HG02642 (cell line): ENCODE measurements around the gene ZNF560.

Source experiments
- ATAC-seq: cut with Tn5 transposase; IDR thresholded peaks from one replicate; pipeline ENCODE4 v1.9.1; 2021; ENCODE audit warnings: mild to moderate bottlenecking; ENCODE audit not compliant: unreplicated experiment, poor library complexity

ZNF560 gene

GRCh38 chr19:9445037-9445436 is 53.4 kb downstream of the ZNF560 start:
- ATAC-seq = no peak

- ATAC-seq = no peak
These were observed 62.1 kb downstream of the ZNF560 start for GRCh38 chr19:9436358-9436757.

- peak; percentile 95 for ATAC-seq
These were observed 62.8 kb downstream of the ZNF560 start, which contains the start of gene ZNF266 for GRCh38 chr19:9435279-9436268. Gene ZNF266 (minus strand): TSS chr19:9435573. CDS start chr19:9420089, 15,484 bp downstream.

DNA sequence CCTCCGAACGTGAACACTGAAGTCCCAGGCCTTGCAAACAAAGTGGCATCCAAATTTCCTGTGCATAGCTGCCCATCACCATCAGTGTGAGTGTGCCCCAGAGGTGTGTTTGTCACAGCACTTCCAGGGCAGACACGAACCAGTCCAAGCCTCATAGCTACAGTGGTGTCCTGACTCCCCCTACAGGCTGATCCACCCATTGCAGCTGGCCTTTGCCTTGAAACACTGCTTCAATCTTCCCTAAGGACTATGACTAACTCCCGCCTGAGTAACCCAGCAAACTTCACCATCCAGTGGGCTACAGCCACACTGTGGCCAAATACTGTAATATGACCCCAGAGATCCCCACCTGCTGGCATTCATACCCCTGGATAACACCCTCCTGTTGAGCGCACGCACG is 66.9 kb downstream of the ZNF560 start:
- no peak for ATAC-seq

DNA sequence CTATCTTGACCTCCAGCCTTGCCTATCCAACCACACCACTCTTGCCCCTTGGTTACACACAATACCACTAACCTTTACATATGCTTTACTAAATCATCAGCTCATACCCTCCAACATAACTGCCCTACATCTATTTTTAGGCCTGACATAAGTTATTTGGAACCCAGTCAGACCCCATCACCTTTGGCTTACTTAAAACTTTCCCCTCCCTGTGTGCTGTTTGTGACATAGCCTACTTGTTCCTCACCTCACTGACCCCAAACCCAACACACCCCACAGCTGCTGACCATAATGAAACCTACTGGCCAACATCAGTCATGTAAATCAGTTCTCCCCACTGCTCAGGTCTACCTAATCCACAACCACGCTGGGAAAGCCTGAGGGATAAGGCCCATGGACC is 68.0 kb downstream of the ZNF560 start:
- no peak for ATAC-seq

GRCh38 chr19:9427941-9428340 is 70.5 kb downstream of the ZNF560 start:
- ATAC-seq = no peak
